Right lung (tissue), 5 donors: ENCODE data around the gene ARL8B. TPM values are rescaled to one million over a fixed set of nuclear protein-coding genes. Genes with fewer than 3 reads are reported as not detected.

Source experiments
- DNase-seq, 2 donors: peaks; one replicate each; pipeline ENCODE4 v3.0.0-alpha.2; 2013
- polyA plus RNA-seq, 5 donors: library from polyadenylated mRNA; unstranded; fragments of 120-200 nt; gene quantifications; one replicate each; pipeline versions ENCODE4 v1.2.1 to v1.2.3, GENCODE V29; 2013; ENCODE audit warnings: inconsistent platforms in 1 of 5, low replicate concordance in 1 of 5; ENCODE audit not compliant: insufficient read length in 5 of 5, insufficient read depth in 1 of 5

The ARL8B gene
- polyA plus RNA-seq, 5 donors: 53.3 to 76.2 (median 69.8) TPM

GRCh38 chr3:5205165-5205941, 83.3 kb downstream of the ARL8B start:
- no peak for DNase-seq

- no peak for DNase-seq
These were observed 88.8 kb downstream of the ARL8B start for GRCh38 chr3:5210926-5211325.

GRCh38 chr3:5212628-5213573, 90.8 kb downstream of the ARL8B start:
- no peak for DNase-seq

GRCh38 chr3:5213574-5213966, 91.5 kb downstream of the ARL8B start:
- no peak for DNase-seq

GRCh38 chr3:5214352-5214751, 92.3 kb downstream of the ARL8B start:
- DNase-seq: no peak

GRCh38 chr3:5217824-5218595, 95.9 kb downstream of the ARL8B start:
- DNase-seq: peak; percentile 7 to 24

GRCh38 chr3:5218815-5219214, 96.7 kb downstream of the ARL8B start:
- peak in 1 of 2 donors; percentile 4 for DNase-seq

GRCh38 chr3:5219216-5219615, 97.1 kb downstream of the ARL8B start:
- no peak for DNase-seq

GRCh38 chr3:5220193-5220592, 98.1 kb downstream of the ARL8B start:
- DNase-seq: no peak

- no peak for DNase-seq
These were observed 98.8 kb downstream of the ARL8B start for GRCh38 chr3:5220667-5221431.

- no peak for DNase-seq
These were observed 99.6 kb downstream of the ARL8B start for GRCh38 chr3:5221701-5222100.

- no peak for DNase-seq
These were observed 100.4 kb downstream of the ARL8B start for GRCh38 chr3:5222283-5223005.

GRCh38 chr3:5226783-5227182, 104.7 kb downstream of the ARL8B start:
- DNase-seq: peak in 1 of 2 donors; percentile 6

- no peak for DNase-seq
These were observed 105.7 kb downstream of the ARL8B start for GRCh38 chr3:5227812-5228211.

GRCh38 chr3:5229414-5229813, 107.3 kb downstream of the ARL8B start:
- DNase-seq: no peak

Other genes with a start within 250 kb of the ARL8B start
- 10 to 100 TPM in 4 of 5 donors, 1 to 10 TPM in 1; 9.7 to 31.7 (median 20.7) TPM for gene BHLHE40, start 142.9 kb upstream of the ARL8B start, polyA plus RNA-seq
- gene EDEM1, start 65.4 kb downstream of the ARL8B start, polyA plus RNA-seq: 10 to 100 TPM; 20.2 to 31.8 (median 26.5) TPM